Measurements from ENCODE around the gene MRTFA.
"Not testable (repeated sequence)": the region's sequence is repeated elsewhere in the genome, so short reads cannot be mapped to it uniquely, and the experiment has no call there.

The MRTFA gene

DNA sequence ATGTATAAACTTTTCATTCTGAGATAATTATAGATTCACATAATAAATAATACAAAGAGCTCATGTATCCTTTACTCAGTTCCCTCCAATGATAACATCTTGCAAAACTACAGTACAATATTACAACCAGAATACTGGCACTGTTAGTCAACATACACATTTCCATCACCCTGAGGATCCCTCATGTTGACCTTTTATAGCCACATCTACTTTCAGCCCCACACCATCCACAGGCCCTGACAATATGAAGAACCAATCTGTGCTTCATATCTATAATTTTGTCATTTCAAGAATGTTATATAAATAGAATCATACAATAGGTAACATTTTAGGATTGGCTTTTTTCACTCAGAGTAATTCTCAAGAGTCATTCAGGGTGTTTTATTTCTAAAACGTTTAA, 115.5 kb downstream of the MRTFA start:
- no peak for DNase-seq (ENCODE audit: low spot score)

DNA sequence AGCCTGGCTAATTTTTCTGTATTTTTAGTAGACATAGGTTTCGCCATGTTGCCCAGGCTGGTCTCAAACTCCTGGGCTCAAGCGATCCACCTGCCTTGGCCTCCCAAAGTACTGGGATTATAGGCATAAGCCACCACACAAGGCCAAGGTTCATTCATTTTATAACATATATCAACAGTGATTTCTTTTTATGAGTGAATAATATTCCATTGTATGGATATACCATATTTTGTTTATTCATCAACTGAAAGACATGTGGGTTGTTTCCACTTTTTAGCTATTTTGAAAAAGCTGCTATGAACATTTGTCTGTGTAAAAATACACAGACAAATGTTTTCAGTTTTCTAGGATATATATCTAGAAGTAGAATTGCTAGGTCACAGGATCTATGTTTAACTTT, 116.0 kb downstream of the MRTFA start:
- no peak for DNase-seq (ENCODE audit: low spot score)

DNA sequence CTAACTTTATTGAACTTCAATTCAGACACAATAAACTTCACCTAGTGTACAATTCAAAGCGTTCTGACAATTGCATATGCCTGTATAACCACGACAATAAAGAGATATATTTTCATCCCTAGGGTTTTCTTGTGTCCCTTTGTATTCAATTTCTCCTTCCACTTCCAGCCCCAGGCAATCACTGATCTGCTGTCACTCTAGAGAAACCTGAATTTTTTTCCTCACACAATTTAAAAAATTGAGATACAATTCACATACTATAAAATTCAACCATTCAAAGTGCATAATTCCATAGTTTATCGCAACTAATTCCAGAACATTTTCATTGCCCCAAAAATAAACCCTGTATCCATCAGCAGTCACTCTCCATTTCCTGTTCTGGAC, 116.6 kb downstream of the MRTFA start:
- no peak for DNase-seq (ENCODE audit: low spot score)

DNA sequence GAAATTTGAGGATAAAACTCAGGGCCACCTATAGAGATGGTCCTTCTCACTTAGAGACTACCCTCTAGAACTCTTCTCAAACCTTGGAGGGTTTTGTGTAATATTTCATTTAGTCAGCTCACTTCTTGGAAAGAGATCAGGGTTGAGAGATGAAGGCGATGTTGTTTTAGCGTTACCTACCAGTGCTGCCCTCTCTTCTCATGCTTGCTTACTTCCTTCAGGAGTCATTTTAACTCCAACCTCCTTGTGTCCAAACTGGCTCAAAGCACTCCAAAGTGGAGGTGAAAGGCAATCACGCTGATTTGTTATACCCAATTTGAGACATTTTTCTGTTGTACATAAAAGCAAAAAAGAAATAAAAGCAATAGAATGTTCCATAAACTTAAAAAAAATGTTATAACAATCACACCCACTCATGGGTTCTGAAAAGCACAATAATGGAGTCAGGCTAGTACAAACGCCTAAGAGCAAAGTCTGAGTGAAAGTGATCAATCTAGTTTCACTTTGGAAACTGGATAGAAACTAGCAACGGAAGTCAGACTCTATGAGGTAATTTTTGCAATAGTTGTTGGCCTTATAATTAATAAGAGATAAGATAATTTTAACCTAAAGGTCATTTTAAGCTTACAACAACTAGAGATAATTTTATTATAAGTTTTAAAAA, 117.1 kb downstream of the MRTFA start:
- DNase-seq (ENCODE audit: low spot score) = peak; percentile 27

DNA sequence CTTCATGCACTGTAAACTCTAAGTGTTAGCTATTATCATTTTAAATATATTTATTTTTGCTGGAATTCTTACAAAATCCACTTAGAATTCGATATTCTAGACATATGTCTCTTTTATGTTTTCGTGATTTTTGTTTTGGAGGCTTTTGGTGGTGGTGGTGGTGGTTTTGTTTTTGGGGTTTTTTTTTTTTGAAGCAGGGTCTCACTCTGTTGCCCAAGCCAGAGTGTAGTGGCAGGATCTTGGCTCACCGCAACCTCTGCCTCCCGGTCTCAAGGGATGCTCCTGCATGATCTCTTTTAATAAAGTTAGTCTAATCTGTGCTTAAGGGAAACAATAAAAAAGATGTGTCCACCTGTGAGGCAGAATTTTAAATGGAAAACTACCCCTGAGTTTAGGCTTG, 117.7 kb downstream of the MRTFA start:
- DNase-seq (ENCODE audit: low spot score) = no peak

DNA sequence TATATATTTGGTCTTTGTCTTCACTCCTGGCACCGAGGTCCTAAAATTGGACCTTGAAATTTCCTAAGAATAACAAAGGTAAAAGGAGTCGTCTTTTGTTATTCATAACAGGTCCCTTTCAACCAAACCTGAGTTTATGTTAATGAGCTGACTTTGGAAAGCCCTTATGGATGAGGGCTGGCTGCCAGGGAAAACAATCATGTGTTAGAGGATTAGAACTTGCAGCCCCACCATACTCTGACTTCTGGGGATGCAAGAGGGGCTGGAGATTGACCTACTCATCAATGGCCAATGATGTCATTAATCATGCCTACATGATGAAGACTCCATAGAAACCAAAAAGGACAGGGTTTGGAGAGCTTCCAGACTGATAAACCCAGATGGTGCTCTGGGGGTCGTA, 118.9 kb downstream of the MRTFA start:
- DNase-seq (ENCODE audit: low spot score) = no peak

DNA sequence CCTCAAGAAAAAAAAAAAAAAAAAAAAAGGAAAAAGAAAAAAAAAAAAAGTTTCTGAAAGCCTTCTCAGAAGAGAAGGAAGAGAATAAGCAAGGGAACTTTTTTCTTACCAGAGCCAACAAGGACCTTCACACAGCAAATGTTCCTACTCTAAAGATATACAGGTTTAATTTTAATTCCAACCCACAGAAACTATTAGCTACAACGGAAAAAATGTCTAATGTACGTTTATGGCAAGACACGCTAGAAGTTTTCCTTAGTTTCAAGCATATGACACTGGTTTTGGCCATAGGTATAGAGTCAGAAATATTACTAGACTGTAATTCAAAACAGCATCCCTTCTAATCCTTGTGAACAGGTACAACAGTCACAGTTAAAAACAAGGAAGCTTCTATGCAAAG, 120.1 kb downstream of the MRTFA start:
- no peak for DNase-seq (ENCODE audit: low spot score)

DNA sequence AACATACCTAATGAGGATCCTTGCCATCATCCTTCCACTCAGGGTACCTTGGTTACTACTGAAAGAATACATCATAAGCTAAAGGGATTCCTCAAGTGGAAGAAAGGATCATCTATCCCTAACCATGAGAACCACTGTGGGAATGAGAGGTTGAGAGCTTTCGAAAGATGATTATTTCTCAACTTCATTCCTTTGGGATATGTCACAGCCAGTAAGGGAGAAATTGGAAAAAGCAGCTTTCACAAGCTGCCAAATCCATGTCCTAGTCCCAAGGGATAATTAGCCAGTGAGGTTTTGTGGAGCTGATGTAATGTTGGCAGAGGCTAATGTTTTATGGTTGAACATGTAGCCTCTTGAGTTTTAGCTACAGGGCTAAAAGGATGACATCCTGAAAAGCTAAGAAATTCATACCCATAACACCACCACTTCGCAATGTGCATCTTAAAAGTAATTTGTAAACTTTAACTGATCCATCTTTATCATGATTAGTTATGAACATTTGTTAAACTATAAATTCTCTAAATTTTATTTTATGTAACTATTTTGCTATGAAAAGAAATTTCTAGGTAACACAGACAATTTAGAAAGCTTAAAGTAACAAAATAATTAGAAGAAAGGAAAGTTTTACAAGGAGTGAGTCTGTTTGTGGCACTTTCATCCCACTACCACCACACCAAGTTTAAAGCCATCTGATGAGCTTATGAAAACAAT, 123.9 kb downstream of the MRTFA start:
- DNase-seq (ENCODE audit: low spot score) = peak; percentile 26

DNA sequence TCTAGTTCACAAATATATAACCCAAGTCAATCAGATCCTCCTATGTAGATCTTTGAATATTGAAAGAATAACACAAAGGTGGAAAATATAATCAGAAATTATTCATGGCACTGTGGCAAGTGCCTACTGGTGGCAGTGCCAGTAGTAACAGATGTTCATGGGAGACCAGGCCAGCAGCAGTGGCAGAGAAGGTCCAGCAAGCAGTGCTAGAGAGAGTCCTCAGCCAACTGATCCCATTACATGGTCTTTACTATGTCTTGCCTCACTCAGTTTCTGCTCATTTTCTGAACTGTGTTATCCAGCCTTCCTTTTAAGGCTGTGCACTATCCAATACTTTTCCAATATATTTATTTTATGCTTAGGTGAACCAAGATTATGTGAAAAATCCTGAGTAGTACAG, 124.9 kb downstream of the MRTFA start:
- no peak for DNase-seq (ENCODE audit: low spot score)

DNA sequence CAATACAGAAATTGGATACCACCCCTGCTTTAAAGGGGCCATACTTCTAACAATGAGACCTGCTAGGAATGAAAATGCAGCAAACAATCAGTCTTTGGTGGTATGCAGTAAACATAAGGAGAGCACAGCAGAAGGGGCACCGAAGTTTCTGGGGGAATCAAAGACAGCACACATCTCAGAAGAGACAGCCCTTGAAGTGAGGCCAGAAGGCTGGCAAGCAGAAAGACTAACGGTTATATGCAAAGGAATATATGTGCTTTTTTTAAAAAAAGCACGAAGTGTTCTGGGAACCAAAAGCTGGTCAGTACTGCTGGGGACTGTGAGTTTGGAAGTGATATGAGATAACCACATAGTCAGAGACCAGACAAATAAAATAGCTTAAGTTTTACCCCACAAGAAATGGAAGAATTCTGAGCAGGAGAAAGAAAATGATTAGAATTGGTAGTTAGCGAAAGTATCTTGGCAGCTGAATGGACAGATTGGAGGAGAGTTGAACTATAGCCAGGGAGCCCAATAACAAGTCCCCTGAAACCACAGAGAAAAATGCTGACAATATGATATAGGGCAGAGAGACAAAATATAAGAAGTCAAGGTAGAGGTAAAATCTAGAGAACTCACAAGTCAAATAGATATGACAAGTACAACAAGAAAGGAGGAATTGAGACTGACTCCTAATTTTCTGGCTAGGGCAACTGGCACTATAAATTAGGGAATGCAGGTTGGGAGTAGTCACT, 125.7 kb downstream of the MRTFA start:
- no peak for DNase-seq (ENCODE audit: low spot score)

DNA sequence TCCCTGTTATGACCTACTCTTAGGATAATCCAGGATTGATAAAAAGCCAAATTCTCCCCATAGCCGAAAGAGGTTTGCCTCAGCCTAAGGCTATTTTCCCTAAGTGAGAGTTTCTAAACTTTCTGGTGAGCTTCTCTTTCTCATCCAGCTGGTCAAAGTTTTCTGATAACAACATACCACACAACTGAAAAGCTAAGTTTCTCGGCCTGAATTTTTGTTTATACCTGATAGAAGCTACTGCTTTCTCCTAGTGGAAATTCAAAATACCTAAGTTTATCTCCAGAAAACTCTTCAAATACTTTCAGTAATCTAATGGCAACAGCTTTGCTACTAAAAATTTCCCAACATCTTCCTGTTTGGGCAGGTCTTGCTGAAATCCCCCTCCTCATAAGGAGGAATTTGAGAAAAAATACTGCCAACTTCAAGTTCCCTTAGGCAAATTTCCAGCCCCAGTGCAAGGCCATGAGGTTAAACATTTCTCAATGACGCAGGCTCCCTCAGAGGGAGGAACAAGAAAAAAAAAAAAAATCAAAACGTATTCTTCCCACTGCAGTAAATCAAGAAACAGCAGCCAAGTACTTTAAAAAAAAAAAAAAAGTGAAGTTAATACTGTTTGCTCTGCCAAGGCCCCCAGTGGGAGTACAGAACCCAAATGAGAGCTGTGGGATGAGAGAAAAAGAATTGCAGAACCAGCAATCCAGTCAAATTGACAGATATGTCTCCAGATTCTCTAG, 127.0 kb downstream of the MRTFA start:
- DNase-seq (ENCODE audit: low spot score) = no peak

DNA sequence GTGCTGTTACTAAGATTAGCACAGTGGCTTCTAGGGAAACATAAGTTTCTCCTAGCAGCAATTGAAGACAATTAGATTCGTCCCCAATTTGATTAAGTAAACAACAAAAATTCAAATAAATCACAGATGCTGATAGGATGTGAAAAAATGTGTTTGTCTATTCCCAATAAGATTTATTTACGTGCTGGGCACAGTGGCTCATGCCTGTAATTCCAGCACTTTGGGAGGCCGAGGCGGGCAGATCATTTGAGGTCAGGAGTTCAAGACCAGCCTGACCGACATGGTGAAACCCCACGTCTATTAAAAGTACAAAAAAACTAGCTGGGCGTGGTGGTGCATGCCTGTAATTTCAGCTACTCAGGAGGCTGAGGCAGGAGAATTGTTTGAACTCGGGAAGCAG, 128.5 kb downstream of the MRTFA start:
- DNase-seq (ENCODE audit: low spot score) = not testable (repeated sequence)

DNA sequence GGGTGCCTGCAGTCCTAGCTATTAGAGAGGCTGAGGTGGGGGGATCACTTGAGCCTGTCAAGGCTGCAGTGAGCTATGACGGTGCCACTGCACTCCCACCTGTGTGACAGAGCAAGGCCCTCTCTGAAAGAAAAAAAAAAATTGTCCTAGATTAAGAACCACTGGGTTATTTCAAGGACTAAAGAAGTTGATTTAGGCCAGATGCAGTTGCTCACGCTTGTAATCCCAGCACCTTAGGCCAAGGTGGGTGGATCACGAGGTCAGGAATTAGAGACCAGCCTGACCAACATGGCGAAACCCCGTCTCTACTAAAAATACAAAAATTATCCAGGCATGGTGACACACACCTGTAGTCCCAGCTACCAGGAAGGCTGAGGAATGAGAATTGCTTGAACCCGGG, 129.0 kb downstream of the MRTFA start:
- no peak for DNase-seq (ENCODE audit: low spot score)

DNA sequence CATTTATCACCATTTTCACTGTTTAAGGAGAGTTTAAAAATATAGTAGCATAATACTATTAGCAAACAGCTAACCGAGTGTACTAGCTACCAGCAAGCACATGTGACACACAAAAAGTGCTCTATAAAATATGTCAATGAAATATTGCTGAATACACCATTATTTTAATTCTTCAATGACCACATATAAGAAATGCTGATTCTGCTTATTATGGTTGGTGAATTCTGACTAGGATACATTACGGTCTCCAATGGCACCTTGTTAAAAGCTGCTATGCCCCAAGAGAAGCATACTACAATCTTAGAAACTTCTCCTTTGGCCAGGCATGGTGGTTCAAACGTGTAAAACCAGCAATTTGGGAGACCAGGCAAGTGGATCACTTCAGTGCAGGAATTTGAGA, 129.8 kb downstream of the MRTFA start:
- DNase-seq (ENCODE audit: low spot score) = no peak

DNA sequence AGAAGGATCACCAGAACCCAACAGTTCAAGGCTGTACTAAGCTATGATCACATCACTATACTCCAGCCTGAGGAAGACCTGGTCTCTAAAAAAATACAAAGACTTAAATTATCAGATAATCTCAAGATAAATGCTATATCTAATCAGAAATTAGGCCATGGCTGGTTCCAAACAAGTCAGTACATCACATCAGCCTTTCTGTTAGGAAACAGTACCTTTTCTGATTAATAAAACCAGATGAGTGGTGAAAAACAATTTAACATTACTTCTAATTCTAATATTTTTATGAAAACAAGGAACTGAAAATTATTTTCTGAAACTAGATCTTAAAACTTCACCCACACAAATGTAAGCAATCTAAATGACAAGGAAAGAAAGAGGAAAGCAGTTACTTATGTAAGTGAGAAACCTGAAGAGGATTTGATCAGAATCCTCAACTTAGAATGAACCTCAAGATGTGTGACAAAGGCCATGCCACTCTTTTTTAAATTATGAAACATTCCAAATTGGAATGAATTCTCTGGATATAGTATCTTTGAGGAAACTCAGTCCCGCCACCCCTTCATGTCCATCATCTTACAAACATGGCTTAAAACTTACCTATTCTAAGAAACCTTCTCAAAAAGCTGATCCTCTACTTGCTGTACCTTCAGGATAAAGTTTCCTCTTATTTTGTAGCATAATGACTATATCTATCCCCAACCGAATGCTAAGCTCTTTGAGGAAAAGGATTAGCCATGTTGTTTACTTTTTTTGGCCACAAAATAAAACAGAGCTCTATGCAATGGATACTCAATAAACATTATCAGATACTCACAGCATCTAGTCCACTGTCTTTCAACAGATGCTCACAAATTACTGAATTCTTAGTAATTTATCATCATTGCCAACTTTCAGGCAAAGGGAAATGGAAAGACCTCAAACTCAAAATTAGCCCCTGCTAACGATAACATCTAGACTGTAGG, 132.0 kb downstream of the MRTFA start:
- DNase-seq (ENCODE audit: low spot score) = no peak

DNA sequence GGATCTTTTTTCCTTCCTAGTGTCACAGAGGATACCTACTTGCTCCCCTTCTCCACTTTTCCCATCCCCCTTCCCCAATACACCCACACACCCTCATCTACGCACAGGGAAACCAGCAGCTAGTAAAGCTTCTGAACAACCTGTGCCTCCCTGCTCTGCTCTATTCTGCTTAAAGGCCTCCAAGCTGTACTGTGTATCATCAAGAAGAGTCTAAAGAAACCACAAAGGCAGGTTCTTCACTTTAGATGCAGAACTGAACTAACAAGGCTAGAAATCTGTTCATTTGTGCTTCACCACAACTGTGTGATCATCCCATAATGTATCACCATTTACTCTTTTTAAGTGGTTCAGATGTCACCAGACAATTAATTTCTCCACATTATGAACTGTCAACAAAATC, 133.6 kb downstream of the MRTFA start:
- DNase-seq (ENCODE audit: low spot score) = no peak

DNA sequence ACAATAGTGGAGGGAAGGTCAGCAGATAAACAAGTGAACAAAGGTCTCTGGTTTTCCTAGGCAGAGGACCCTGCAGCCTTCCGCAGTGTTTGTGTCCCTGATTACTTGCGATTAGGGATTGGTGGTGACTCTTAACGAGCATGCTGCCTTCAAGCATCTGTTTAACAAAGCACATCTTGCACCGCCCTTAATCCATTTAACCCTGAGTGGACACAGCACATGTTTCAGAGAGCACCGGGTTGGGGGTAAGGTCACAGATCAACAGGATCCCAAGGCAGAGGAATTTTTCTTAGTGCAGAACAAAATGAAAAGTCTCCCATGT, 136.1 kb downstream of the MRTFA start:
- not testable (repeated sequence) for DNase-seq (ENCODE audit: low spot score)

DNA sequence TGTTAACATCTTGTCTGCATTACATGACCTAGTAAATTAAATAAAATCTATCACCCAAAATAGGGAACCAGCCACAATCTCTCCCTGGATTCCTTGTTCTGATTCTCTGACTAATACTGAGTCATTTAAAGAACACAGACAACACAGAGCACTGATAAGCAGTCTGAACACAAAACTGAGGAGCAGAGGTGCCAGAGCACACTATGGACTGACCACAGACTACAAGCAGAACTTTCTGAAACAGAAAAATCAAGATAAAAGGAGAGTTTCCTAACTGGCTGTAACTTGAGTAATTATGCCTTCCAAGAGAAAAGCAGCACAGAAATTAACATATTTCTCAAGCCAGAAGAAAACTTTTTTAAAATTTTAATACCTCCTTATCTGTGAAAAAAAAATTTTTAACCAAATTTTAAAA, 137.3 kb downstream of the MRTFA start:
- DNase-seq (ENCODE audit: low spot score) = no peak

DNA sequence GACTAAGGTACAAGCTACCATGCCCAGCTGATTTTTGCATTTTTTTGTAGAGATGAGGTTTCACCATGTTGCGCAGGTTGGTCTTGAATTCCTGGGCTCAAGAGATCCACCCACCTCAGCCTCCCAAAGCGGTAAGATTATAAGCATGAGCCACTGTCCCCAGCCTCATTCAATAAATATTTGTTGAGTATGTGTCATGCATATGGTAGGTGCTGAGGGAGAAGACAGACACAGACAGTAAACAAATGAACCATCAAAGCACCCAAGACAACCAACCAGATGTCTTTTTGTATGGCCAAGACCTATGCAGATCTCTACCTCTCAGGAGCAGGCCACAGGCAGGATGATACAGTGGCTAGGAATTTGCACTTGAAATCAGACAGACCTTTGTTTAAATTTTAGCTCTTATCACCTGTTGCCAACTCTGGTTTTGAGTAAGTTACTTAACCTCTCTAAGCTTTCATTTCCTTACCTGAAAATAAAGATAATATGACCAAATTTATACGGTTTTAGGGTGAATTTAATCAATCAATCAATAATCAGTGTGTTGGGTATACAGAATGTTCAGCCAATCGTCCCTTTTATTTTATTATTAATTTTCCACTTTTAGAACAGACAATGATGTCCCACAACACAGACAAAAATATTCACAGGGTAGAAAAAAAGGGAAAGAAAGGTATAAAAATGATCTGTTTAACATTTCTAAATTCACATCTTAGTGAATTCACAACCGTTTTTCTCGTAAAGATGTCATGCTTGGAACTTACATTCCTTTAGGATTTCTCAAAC, 137.9 kb downstream of the MRTFA start:
- DNase-seq (ENCODE audit: low spot score) = peak; percentile 20

DNA sequence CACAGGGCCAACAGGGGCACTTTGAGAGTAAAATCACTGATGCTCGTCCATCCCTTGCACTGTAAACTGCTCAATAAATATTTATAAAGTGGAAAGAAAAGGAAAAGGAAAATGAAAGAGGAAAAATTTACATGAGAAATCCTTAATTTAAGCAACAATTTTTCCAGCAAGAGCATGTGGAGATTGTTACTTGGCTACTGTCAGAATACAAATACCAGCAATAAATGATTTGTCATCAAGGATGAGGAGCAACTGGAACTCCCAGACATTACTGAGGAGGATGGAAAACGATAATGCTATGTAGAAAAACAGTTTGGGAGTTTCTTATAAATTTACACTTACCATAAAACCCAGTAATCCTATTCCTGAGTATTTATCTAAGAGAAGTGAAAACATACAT, 143.1 kb downstream of the MRTFA start:
- no peak for DNase-seq (ENCODE audit: low spot score)
